ENCODE results near the gene SCN10A.

The SCN10A gene

GRCh38 chr3:38650248-38650951, 165.6 kb downstream of the SCN10A start:
- no peak for TF ChIP-seq CTCF (IDR thresholded peaks at IDR 0.05)
- TF ChIP-seq ZFX (IDR thresholded peaks at IDR 0.05; ENCODE audit: borderline replicate concordance): no peak
- H3K27ac ChIP-seq: no peak overlapping the region

GRCh38 chr3:38649500-38650247, 166.3 kb downstream of the SCN10A start, which contains the start of gene SCN5A:
Gene SCN5A, minus strand, starts transcription at chr3:38649687. Its CDS starts 16,380 bp downstream, at chr3:38633307.
- no peak for TF ChIP-seq CTCF (IDR thresholded peaks at IDR 0.05)
- TF ChIP-seq ZFX (IDR thresholded peaks at IDR 0.05; ENCODE audit: borderline replicate concordance): no peak
- H3K27ac ChIP-seq: no peak within 1 kb of the TSS

- H3K27ac ChIP-seq: no peak overlapping the region
- TF ChIP-seq ZFX (IDR thresholded peaks at IDR 0.05; ENCODE audit: borderline replicate concordance) (no peak), CTCF (IDR thresholded peaks at IDR 0.05) (no peak)
Measured at GRCh38 chr3:38648659-38649499, 167.1 kb downstream of the SCN10A start.

- H3K27ac ChIP-seq: no peak overlapping the region
- TF ChIP-seq ZFX (IDR thresholded peaks at IDR 0.05; ENCODE audit: borderline replicate concordance): no peak
- TF ChIP-seq CTCF (IDR thresholded peaks at IDR 0.05): no peak
Measured at GRCh38 chr3:38648024-38648658, 167.9 kb downstream of the SCN10A start.

- no peak for TF ChIP-seq ZFX (IDR thresholded peaks at IDR 0.05; ENCODE audit: borderline replicate concordance)
- no peak for TF ChIP-seq CTCF (IDR thresholded peaks at IDR 0.05)
Measured at GRCh38 chr3:38647217-38647970, 168.6 kb downstream of the SCN10A start.

More at GRCh38 chr3:38647217-38647970, 168.6 kb downstream of the SCN10A start:
- H3K27ac ChIP-seq: no peak overlapping the region

All from 22Rv1 (cell line).